EH (cell line): ENCODE results near the gene CDC5L.
A peak's percentile ranks its signal among the peaks of the same experiment; 100 is the strongest.
"Not testable (repeated sequence)": the region's sequence is repeated elsewhere in the genome, so short reads cannot be mapped to it uniquely, and the experiment has no call there.

Experiments used
- DNase-seq: peaks from one replicate; pipeline ENCODE4 v3.0.0-alpha.2; 2015; ENCODE audit warnings: low read depth

Gene CDC5L

GRCh38 chr6:44387346-44388134 is at the start of gene CDC5L:
TSS of gene CDC5L (plus strand) at chr6:44387706. CDS start at chr6:44387824, 118 bp downstream.
- DNase-seq, result peak; percentile 100

DNA sequence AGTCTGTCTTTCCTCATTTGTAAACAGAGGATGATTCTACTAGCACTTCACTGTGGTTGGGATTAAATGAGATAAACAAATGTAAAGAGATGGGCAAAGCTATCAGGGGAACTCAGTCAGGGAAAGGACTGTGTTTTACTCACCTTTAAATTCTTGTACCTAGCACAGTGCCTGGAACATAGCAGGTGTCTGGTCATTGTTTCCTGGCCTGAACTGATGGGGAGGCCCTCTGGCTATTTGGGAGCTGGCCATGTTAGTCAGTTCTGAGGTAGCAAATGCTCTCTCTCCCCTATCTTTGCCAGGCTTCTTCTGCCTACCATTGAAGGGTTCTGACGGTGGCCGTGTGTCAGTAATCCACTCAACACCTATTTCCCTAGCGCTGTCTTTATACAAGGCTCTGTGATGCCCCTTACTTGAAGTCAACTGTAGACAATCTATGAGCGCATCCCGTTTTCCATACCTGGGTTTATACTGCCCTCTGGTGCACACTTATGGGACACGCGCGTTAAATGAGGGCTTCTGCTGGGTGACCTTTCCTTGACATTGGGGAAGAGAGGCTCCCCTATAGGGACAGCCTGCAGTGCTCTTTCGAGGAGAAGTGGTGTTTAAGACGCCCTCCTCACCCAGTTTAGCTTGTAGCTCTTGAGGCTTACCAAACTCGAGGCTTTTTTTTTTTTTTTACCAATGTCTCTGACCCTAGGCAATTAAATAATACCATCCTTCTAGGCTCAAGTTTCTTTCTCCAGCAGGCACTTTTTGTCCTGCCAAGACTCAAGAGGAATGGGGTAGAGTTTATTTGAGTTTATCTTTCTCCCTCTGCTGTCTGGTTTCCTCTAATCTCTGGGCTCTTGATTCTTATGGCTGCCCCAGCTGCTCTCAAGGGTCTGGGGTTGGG is 49.0 kb upstream of the CDC5L start:
- peak; percentile 64 for DNase-seq

DNA sequence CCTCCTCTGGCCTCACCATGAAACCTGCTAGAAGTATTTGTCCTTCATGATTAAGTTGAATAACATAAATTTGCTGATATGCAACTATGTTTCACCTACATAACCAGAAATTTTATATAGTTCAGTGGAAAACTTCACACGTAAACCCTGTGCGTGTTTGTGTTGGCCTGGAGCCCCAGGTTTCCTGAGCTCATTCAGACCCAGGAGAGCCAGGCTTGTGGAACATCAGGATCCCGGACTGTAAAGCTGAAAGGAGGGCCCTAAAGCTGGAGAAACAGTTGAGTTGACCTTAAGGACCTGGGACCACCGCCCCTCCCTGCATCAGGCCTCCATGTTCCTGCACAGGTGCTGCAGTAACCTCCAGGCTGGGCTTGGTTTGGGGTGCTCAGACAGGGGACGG is 48.2 kb upstream of the CDC5L start:
- no peak for DNase-seq

GRCh38 chr6:44339763-44340625 is 47.5 kb upstream of the CDC5L start:
- peak; percentile 13 for DNase-seq

GRCh38 chr6:44341095-44341890 is 46.2 kb upstream of the CDC5L start:
- DNase-seq, result no peak

- DNase-seq, result no peak
Measured at GRCh38 chr6:44342052-44342451, 45.5 kb upstream of the CDC5L start.

GRCh38 chr6:44342489-44342888 is 45.0 kb upstream of the CDC5L start, which contains the start of gene SPATS1:
TSS of gene SPATS1 (plus strand) at chr6:44342650. CDS start at chr6:44343096, 446 bp downstream.
- peak; percentile 3 for DNase-seq

DNA sequence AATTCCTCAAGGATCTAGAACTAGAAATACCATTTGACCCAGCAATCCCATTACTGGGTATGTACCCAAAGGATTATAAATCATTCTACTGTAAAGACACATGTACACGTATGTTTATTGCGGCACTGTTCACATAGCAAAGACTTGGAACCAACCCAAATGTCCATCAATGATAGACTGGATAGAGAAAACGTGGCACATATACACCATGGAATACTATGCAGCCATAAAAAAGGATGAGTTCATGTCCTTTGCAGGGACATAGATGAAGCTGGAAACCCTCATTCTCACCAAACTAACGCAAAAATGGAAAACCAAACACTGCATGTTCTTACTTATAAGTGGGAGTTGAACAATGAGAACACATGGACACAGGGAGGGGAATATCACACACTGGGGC is 40.7 kb upstream of the CDC5L start:
- DNase-seq, result not testable (repeated sequence)

DNA sequence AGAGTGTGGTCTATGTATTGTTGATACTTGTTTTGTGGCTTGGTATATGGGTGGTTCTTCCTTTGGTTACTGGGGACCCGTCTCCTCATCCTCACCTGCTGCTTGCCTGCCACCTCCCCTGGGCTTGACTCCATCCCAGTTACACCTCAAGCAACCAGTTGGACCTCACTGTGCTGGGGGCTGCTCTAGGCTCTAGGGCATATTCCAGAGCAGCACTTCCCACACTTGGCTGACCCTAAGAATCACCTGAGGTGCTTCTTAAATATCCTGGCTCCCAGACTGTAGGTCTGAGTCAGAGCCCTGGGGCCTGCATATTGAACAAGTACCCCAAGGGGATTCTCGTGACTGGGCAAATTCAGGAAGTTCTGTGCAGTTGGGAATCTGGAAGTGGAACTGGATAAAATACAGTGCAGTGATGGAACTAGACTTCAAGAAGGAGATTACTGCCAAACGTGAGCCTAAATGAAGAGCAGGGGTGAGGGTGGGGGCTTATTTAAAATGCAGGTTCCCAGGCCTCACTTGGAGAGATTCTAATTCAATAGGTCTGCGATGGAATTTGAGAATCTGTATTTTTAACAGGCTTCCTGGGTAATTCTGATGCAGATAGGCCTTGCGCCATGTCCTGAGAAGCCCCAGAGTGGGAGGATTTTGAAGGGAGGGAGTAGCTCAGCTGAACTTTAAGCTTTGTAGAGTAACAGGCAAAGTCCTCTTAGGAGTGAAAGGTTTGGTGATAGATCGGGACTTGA is 37.4 kb upstream of the CDC5L start:
- DNase-seq, result no peak

DNA sequence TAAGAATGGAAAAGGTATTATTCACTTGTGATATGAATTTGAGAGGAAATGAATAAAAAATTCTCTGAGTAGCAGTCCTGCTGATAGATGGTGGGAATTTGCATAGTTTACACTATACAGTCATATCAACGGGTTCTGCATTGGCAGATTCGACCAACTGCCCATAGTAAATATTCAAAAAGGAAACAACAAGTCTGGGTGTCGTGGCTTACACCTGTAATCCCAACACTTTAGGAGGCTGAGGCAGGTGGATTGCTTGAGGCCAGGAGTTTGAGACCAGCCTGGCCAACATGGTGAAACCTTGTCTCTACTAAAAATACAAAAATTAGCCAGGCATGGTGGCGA is 36.9 kb upstream of the CDC5L start:
- DNase-seq, result not testable (repeated sequence)

DNA sequence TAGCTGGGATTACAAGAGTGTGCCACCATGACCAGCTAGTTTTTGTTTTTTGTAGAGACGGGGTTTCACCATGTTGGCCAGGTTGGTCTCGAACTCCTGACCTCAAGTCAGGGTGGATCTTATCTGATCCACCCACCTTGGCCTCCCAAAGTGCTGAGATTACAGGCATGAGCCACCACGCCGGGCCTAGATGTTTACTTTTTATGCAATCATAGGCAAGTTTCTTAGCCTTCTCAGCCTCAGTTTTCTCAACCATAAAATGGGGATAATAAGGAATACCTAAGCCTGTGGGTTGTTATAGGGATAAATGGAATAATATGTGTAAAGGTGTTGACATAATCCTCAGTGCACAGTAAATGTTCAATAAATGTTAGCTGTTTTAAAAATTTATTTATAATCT is 35.2 kb upstream of the CDC5L start:
- DNase-seq, result no peak

DNA sequence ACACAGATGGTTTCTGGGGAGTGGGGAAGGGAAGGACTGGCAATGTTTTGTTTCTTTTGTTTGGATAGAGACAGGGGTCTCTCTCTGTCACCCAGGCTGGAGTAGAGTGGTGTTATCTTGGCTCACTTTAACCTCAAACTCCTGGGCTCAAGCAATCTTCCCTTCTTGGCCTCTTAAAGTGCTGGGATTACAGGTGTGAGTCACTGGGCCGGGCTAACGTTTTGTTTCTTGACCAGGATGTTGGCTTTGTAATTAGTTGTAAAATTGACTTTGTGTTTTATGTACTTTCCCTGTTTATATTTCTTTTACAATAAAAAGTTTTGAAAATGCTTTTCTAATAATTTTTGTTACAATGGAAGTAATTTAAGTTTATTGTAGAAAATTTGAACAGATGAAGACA is 34.2 kb upstream of the CDC5L start:
- no peak for DNase-seq

DNA sequence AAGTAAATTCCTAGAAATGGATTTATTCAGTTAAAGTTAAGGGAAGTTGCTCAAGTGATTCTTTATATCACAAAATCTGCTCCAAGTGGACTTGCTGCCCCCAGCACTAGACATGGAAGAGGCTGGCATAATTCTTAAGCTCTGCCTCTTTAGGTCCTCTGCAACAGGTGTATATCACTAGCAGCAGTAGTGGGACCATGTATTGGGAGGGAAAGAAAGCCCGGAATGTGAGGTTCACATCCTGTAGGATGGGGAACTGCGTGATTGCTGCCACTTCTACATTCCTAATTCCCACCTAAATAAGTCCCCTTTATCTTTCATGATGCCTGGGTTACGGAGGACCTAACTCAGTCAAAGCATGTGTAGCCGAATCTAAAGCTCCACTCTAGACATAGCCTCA is 31.9 kb upstream of the CDC5L start:
- no peak for DNase-seq

DNA sequence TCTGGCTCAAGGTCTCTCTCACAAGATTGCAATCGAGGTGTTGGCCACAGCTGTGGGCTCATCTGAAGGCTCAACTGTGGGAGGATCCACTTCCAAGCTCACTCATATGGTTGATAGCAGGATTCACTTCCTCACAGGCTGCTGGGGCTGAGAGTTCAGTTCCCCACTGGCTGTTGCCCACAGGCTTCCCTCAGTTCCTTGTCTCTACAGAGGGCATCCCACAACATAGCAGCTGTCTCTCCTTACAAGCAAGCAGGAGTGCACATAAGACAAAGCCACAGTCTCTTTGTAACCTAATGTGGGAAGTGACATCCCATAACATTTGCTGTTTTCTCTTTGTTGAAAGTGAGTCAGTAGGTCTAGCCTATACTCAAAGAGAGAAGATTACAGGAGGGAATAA is 31.0 kb upstream of the CDC5L start:
- no peak for DNase-seq

DNA sequence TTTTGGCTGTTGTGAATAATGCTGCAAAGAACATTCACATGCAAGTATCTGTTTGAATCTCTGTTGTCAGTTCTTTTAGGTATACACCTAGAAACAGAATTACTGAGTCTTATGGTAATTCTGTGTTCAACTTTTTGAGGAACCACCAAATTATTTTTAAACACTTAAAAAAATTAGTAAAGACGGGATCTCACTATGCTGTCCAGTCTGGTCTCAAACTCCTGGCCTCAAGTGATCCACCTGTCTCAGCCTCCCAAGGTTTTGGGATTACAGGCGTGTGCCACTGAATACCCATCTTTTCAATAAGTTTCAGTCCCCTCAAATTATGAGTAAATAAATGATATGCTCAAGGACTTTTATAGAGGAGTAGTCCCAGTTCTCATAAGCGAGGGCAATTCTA is 27.5 kb upstream of the CDC5L start:
- no peak for DNase-seq

GRCh38 chr6:44361947-44362346 is 25.6 kb upstream of the CDC5L start:
- DNase-seq, result no peak

DNA sequence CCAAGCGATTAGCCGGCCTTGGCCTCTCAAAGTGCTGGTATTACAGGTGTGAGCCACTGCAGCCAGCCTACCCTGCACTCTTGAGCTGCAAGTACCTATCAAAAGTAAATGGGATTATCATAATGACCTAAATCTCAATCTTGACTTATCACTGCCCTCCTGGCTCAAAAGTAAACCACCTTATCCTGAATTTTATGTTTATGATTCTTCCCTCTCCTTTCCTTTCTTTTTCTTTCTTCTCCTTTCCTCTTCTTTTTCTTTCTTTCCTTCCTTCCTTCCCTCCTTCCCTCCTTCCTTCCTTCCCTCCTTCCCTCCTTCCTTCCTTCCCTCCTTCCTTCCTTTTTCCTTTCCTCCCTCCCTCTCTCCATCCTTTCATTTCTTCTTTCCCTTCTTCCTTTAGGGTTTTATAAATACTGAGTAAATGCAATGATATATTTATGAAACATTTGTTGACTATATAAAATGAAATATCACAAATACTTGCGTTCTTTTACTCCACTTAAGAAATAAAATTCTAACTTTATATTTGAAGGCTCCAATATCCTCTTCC is 24.1 kb upstream of the CDC5L start:
- no peak for DNase-seq

DNA sequence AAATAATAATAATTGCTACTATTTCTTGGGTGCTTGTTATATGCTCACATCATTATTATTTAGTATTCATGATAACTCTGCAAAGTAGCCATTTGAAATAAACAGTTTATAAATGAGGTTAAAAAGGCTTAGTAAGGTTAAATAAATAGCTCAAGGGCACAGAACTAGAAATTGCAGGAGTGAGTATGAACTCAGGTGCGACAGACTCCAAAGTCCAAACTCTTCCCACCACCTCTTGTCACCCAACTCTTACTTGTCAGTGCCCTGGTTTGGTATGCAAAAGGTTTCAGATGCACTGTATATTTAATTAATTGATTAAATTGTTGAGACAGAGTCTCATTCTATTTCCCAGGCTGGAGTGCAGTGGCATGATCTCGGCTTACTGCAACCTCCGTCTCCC is 20.7 kb upstream of the CDC5L start:
- DNase-seq, result no peak

DNA sequence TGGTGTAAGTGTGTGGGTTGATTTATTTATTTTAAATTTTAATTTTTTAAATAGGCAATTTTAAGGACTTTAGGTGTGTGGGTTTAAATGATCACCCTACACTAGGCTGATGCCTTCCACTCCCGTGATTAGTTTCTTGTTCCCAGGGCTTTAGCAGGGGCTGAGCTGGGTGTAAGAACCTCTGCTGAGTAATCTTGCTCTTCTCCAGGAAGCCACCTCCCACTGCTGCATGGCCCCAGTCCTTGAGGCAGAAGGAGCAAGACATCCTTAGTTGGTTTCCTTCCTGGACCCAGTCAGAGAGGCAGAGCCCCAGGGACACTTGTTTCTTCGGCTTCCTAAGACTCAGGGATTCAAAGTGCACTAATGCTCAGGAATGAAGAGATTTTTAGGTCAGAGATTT is 19.8 kb upstream of the CDC5L start:
- DNase-seq, result peak; percentile 21

DNA sequence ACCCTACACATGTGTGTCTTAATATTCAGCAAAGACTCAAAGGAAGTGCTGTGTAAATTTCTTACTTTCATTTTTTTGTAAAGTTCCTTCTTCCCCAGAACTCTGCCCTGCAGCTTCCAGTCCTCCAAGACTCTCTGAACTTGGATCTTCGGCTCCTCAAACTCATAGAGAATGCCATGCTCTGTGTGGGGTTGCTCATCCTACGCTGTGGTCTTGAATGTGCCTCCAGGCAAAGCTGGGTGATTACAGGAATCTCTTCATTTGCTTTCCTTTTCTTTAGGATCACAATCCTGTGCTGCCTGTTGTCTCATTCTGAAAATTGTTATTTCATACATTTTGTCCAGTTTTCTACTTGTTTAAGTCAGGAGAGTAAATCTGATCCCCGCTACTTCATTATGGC is 14.5 kb upstream of the CDC5L start:
- DNase-seq, result peak; percentile 35
